Astrocyte of the cerebellum (primary cell): ENCODE data around the gene MKRN2.

ENCODE experiments used
- DNase-seq: peaks from one replicate; pipeline ENCODE4 v3.0.0-alpha.2; 2011; ENCODE audit warnings: low read depth
- H3K4me3 ChIP-seq: 2 replicates; pipeline ENCODE4 v1.5.1; 2011; ENCODE audit warnings: mild to moderate bottlenecking, low read depth, low read length, moderate library complexity
- CTCF ChIP-seq: IDR thresholded peaks from 2 replicates; pipeline ENCODE4 v1.5.1; 2012; ENCODE audit warnings: low read length, low read depth, moderate library complexity, mild to moderate bottlenecking; ENCODE audit errors: missing control alignments
- in situ Hi-C: cut with HindIII; loops from 2 replicates; pipeline ENCODE4 v1.10.0; 2017; ENCODE audit warnings: low sequenced_read_pairs

MKRN2 gene

GRCh38 chr3:12515631-12516030, 41.3 kb upstream of the MKRN2 start:
- no peak overlapping the region for H3K4me3 ChIP-seq
- TF ChIP-seq CTCF, result no peak
- DNase-seq, result no peak
- in situ Hi-C loops, result no loop called here

- H3K4me3 ChIP-seq, result no peak overlapping the region
- no peak for TF ChIP-seq CTCF
- in situ Hi-C loops, result no loop called here
- no peak for DNase-seq
Measured at GRCh38 chr3:12516873-12517272, 40.0 kb upstream of the MKRN2 start.

GRCh38 chr3:12518261-12519028, 38.4 kb upstream of the MKRN2 start:
- TF ChIP-seq CTCF, result no peak
- no peak overlapping the region for H3K4me3 ChIP-seq
- no peak for DNase-seq
- in situ Hi-C loops, result no loop called here

- in situ Hi-C loops, result no loop called here
- no peak overlapping the region for H3K4me3 ChIP-seq
- DNase-seq, result no peak
- no peak for TF ChIP-seq CTCF
Measured at GRCh38 chr3:12521010-12521409, 35.9 kb upstream of the MKRN2 start.

GRCh38 chr3:12522721-12523120, 34.2 kb upstream of the MKRN2 start:
- in situ Hi-C loops, result no loop called here

GRCh38 chr3:12527757-12528143, 29.1 kb upstream of the MKRN2 start:
- no peak overlapping the region for H3K4me3 ChIP-seq
- in situ Hi-C loops, result no loop called here
- TF ChIP-seq CTCF, result no peak
- DNase-seq, result no peak

More at GRCh38 chr3:12522721-12523120, 34.2 kb upstream of the MKRN2 start:
- H3K4me3 ChIP-seq, result no peak overlapping the region
- no peak for DNase-seq
- TF ChIP-seq CTCF, result no peak
